ENCODE data around the gene AVPI1. TPM values are rescaled to one million over a fixed set of nuclear protein-coding genes. Genes with fewer than 3 reads are reported as not detected.
"Not testable (repeated sequence)": the region's sequence is repeated elsewhere in the genome, so short reads cannot be mapped to it uniquely, and the experiment has no call there.

Gene AVPI1
- polyA plus RNA-seq, 4 donors = 18.2 to 64.9 (median 46.8) TPM

- FAIRE-seq = no peak
- no peak overlapping the region for H3K4me3 ChIP-seq (ENCODE audit: low read depth in 1 of 3, low read length in 3 of 3)
- H3K4me1 ChIP-seq (ENCODE audit: control insufficient read depth in 3 of 3, insufficient read depth in 2 of 3, low read depth in 1 of 3, low read length in 2 of 3) = no peaks in the 10 kb centered on the region
- DNase-seq = peak in 1 of 2 donors; percentile 35
- no peaks in the 10 kb centered on the region for H3K27me3 ChIP-seq (ENCODE audit: control insufficient read depth in 3 of 3, insufficient read depth in 3 of 3, low read length in 3 of 3)
- WGBS, 3 donors = 83 to 91% (median 89%) methylated on average over 11 of the region's 11 CpGs
- H3K36me3 ChIP-seq (ENCODE audit: control insufficient read depth in 3 of 3, insufficient read depth in 2 of 3, low read depth in 1 of 3, low read length in 3 of 3) = no peaks in the 10 kb centered on the region
- H3K27ac ChIP-seq (ENCODE audit: low read depth in 1 of 3, low read length in 2 of 3) = no peak overlapping the region
- no peaks in the 10 kb centered on the region for H3K9me3 ChIP-seq (ENCODE audit: control insufficient read depth in 2 of 2, insufficient read depth in 1 of 2, low read depth in 1 of 2, low read length in 1 of 2)
Measured at GRCh38 chr10:97707134-97707861, 20.3 kb upstream of the AVPI1 start.

GRCh38 chr10:97705006-97705670, 18.1 kb upstream of the AVPI1 start:
- Histone ChIP-seq H3K4me1 (ENCODE audit: control insufficient read depth in 3 of 3, insufficient read depth in 2 of 3, low read depth in 1 of 3, low read length in 2 of 3) (no peaks in the 10 kb centered on the region), H3K4me3 (ENCODE audit: low read depth in 1 of 3, low read length in 3 of 3) (no peak overlapping the region), H3K9me3 (ENCODE audit: control insufficient read depth in 2 of 2, insufficient read depth in 1 of 2, low read depth in 1 of 2, low read length in 1 of 2) (no peaks in the 10 kb centered on the region), H3K27me3 (ENCODE audit: control insufficient read depth in 3 of 3, insufficient read depth in 3 of 3, low read length in 3 of 3) (no peaks in the 10 kb centered on the region), H3K36me3 (ENCODE audit: control insufficient read depth in 3 of 3, insufficient read depth in 2 of 3, low read depth in 1 of 3, low read length in 3 of 3) (no peaks in the 10 kb centered on the region), H3K27ac (ENCODE audit: low read depth in 1 of 3, low read length in 2 of 3) (no peak overlapping the region)
- WGBS, 3 donors = 85 to 93% (median 86%) methylated on average over 3 of the region's 3 CpGs
- FAIRE-seq (no peak), DNase-seq (no peak)

GRCh38 chr10:97704341-97704740, 17.3 kb upstream of the AVPI1 start:
- Histone ChIP-seq H3K27ac (ENCODE audit: low read depth in 1 of 3, low read length in 2 of 3) (no peak overlapping the region), H3K4me1 (ENCODE audit: control insufficient read depth in 3 of 3, insufficient read depth in 2 of 3, low read depth in 1 of 3, low read length in 2 of 3) (no peaks in the 10 kb centered on the region), H3K27me3 (ENCODE audit: control insufficient read depth in 3 of 3, insufficient read depth in 3 of 3, low read length in 3 of 3) (no peaks in the 10 kb centered on the region), H3K36me3 (ENCODE audit: control insufficient read depth in 3 of 3, insufficient read depth in 2 of 3, low read depth in 1 of 3, low read length in 3 of 3) (no peaks in the 10 kb centered on the region), H3K4me3 (ENCODE audit: low read depth in 1 of 3, low read length in 3 of 3) (no peak overlapping the region), H3K9me3 (ENCODE audit: control insufficient read depth in 2 of 2, insufficient read depth in 1 of 2, low read depth in 1 of 2, low read length in 1 of 2) (no peaks in the 10 kb centered on the region)
- no peak for FAIRE-seq
- WGBS, 3 donors = 58 to 90% (median 77%) methylated on average over 1 of the region's 1 CpG
- DNase-seq = no peak

GRCh38 chr10:97703398-97704067, 16.5 kb upstream of the AVPI1 start:
- FAIRE-seq = no peak
- no peaks in the 10 kb centered on the region for H3K27me3 ChIP-seq (ENCODE audit: control insufficient read depth in 3 of 3, insufficient read depth in 3 of 3, low read length in 3 of 3)
- WGBS, 3 donors = 92 to 93% (median 92%) methylated on average over 7 of the region's 7 CpGs

GRCh38 chr10:97701438-97702069, 14.5 kb upstream of the AVPI1 start:
- WGBS, 3 donors = 41 to 46% (median 42%) methylated on average over 12 of the region's 12 CpGs
- no peak for FAIRE-seq
- peak; percentile 81 to 82 for DNase-seq

More at GRCh38 chr10:97703398-97704067, 16.5 kb upstream of the AVPI1 start:
- Histone ChIP-seq H3K36me3 (ENCODE audit: control insufficient read depth in 3 of 3, insufficient read depth in 2 of 3, low read depth in 1 of 3, low read length in 3 of 3) (no peaks in the 10 kb centered on the region), H3K4me1 (ENCODE audit: control insufficient read depth in 3 of 3, insufficient read depth in 2 of 3, low read depth in 1 of 3, low read length in 2 of 3) (no peaks in the 10 kb centered on the region), H3K27ac (ENCODE audit: low read depth in 1 of 3, low read length in 2 of 3) (no peak overlapping the region), H3K9me3 (ENCODE audit: control insufficient read depth in 2 of 2, insufficient read depth in 1 of 2, low read depth in 1 of 2, low read length in 1 of 2) (no peaks in the 10 kb centered on the region), H3K4me3 (ENCODE audit: low read depth in 1 of 3, low read length in 3 of 3) (no peak overlapping the region)
- DNase-seq = no peak

GRCh38 chr10:97698072-97698655, 11.1 kb upstream of the AVPI1 start:
- H3K36me3 ChIP-seq (ENCODE audit: control insufficient read depth in 3 of 3, insufficient read depth in 2 of 3, low read depth in 1 of 3, low read length in 3 of 3); H3K9me3 ChIP-seq (ENCODE audit: control insufficient read depth in 2 of 2, insufficient read depth in 1 of 2, low read depth in 1 of 2, low read length in 1 of 2); FAIRE-seq; H3K4me3 ChIP-seq (ENCODE audit: low read depth in 1 of 3, low read length in 3 of 3); DNase-seq; H3K27ac ChIP-seq (ENCODE audit: low read depth in 1 of 3, low read length in 2 of 3); H3K27me3 ChIP-seq (ENCODE audit: control insufficient read depth in 3 of 3, insufficient read depth in 3 of 3, low read length in 3 of 3); H3K4me1 ChIP-seq (ENCODE audit: control insufficient read depth in 3 of 3, insufficient read depth in 2 of 3, low read depth in 1 of 3, low read length in 2 of 3): not testable (repeated sequence)
- 82 to 87% (median 85%) methylated on average over 11 of the region's 11 CpGs for WGBS, 3 donors

More at GRCh38 chr10:97701438-97702069, 14.5 kb upstream of the AVPI1 start:
- H3K27me3 ChIP-seq (ENCODE audit: control insufficient read depth in 3 of 3, insufficient read depth in 3 of 3, low read length in 3 of 3) = no peaks in the 10 kb centered on the region
- H3K4me1 ChIP-seq (ENCODE audit: control insufficient read depth in 3 of 3, insufficient read depth in 2 of 3, low read depth in 1 of 3, low read length in 2 of 3) = peaks cover 0 to 7% (median 0%) of the 10 kb centered on the region in 3 donors
- H3K4me3 ChIP-seq (ENCODE audit: low read depth in 1 of 3, low read length in 3 of 3) = no peak overlapping the region
- no peak overlapping the region for H3K27ac ChIP-seq (ENCODE audit: low read depth in 1 of 3, low read length in 2 of 3)
- H3K36me3 ChIP-seq (ENCODE audit: control insufficient read depth in 3 of 3, insufficient read depth in 2 of 3, low read depth in 1 of 3, low read length in 3 of 3) = no peaks in the 10 kb centered on the region
- H3K9me3 ChIP-seq (ENCODE audit: control insufficient read depth in 2 of 2, insufficient read depth in 1 of 2, low read depth in 1 of 2, low read length in 1 of 2) = no peaks in the 10 kb centered on the region

- Histone ChIP-seq H3K4me3 (ENCODE audit: low read depth in 1 of 3, low read length in 3 of 3) (no peak overlapping the region), H3K27ac (ENCODE audit: low read depth in 1 of 3, low read length in 2 of 3) (no peak overlapping the region), H3K36me3 (ENCODE audit: control insufficient read depth in 3 of 3, insufficient read depth in 2 of 3, low read depth in 1 of 3, low read length in 3 of 3) (no peaks in the 10 kb centered on the region), H3K4me1 (ENCODE audit: control insufficient read depth in 3 of 3, insufficient read depth in 2 of 3, low read depth in 1 of 3, low read length in 2 of 3) (peaks cover 0 to 13% (median 5%) of the 10 kb centered on the region in 3 donors), H3K27me3 (ENCODE audit: control insufficient read depth in 3 of 3, insufficient read depth in 3 of 3, low read length in 3 of 3) (no peaks in the 10 kb centered on the region), H3K9me3 (ENCODE audit: control insufficient read depth in 2 of 2, insufficient read depth in 1 of 2, low read depth in 1 of 2, low read length in 1 of 2) (peaks cover 0 to 20% of the 10 kb centered on the region in 2 donors)
- FAIRE-seq (no peak), DNase-seq (no peak)
- 86 to 91% (median 90%) methylated on average over 3 of the region's 3 CpGs for WGBS, 3 donors
Measured at GRCh38 chr10:97690133-97690532, 3.1 kb upstream of the AVPI1 start.

- Histone ChIP-seq H3K9me3 (ENCODE audit: control insufficient read depth in 2 of 2, insufficient read depth in 1 of 2, low read depth in 1 of 2, low read length in 1 of 2) (peaks cover 0 to 20% of the 10 kb centered on the region in 2 donors), H3K4me3 (ENCODE audit: low read depth in 1 of 3, low read length in 3 of 3) (no peak overlapping the region), H3K36me3 (ENCODE audit: control insufficient read depth in 3 of 3, insufficient read depth in 2 of 3, low read depth in 1 of 3, low read length in 3 of 3) (no peaks in the 10 kb centered on the region), H3K27ac (ENCODE audit: low read depth in 1 of 3, low read length in 2 of 3) (no peak overlapping the region), H3K27me3 (ENCODE audit: control insufficient read depth in 3 of 3, insufficient read depth in 3 of 3, low read length in 3 of 3) (no peaks in the 10 kb centered on the region), H3K4me1 (ENCODE audit: control insufficient read depth in 3 of 3, insufficient read depth in 2 of 3, low read depth in 1 of 3, low read length in 2 of 3) (peaks cover 0 to 13% (median 5%) of the 10 kb centered on the region in 3 donors)
- WGBS, 3 donors = 86 to 95% (median 89%) methylated on average over 5 of the region's 5 CpGs
- no peak for DNase-seq
- no peak for FAIRE-seq
Measured at GRCh38 chr10:97689559-97690020, 2.5 kb upstream of the AVPI1 start.
